H1 (cell line): ENCODE data around the gene ENTPD8. TPM values are rescaled to one million over a fixed set of nuclear protein-coding genes. Genes with fewer than 3 reads are reported as not detected.

ENCODE experiments used
- BACH1 ChIP-seq: IDR thresholded peaks from 2 replicates; pipeline ENCODE4 v1.6.1; 2012; ENCODE audit warnings: low read length, improper control_type of control experiment
- polyA plus RNA-seq, 7 experiments: library from polyadenylated mRNA; depleted of rRNA in 3 of 7; stranded (reverse) in 5 of 7; unstranded in 2 of 7; fragments of >200 nt in 5 of 7; fragments of 200-250 nt in 2 of 7; gene quantifications; 1 replicate in 5 of 7; 2 replicates in 1 of 7; 4 replicates in 1 of 7; pipeline versions ENCODE4 v1.2.1 to v1.2.3, GENCODE V29; 2011 to 2013; ENCODE audit warnings: missing spikeins in 2 of 7, mixed read lengths in 2 of 7
- total RNA-seq: library from RNA; stranded (reverse); fragmentation: NEBNext Ultra II Directional; extraction: Animal tissue kit (Norgen Biotek cat#: 25700); gene quantifications from 2 replicates; pipeline ENCODE4 v1.2.1, GENCODE V29; 2021
- TF ChIP-seq, protein P1 (sequence below): fragments of 300-600 bp; sonication (generic); IDR thresholded peaks from 2 replicates; pipeline ENCODE4 v1.7.1; 2012; ENCODE audit warnings: low read length, moderate library complexity, mild to moderate bottlenecking, inconsistent platforms; ENCODE audit not compliant: insufficient replicate concordance
- TF ChIP-seq, protein P2 (sequence below): IDR thresholded peaks from 2 replicates; pipeline ENCODE4 v1.6.1; 2012; ENCODE audit warnings: inconsistent platforms

The ENTPD8 gene
- total and polyA plus RNA-seq, 2 of the 8 experiments (the other 6 are each of a cell fraction or from before 2014, with no cell fraction given) = 0.48 to 0.51 TPM

DNA sequence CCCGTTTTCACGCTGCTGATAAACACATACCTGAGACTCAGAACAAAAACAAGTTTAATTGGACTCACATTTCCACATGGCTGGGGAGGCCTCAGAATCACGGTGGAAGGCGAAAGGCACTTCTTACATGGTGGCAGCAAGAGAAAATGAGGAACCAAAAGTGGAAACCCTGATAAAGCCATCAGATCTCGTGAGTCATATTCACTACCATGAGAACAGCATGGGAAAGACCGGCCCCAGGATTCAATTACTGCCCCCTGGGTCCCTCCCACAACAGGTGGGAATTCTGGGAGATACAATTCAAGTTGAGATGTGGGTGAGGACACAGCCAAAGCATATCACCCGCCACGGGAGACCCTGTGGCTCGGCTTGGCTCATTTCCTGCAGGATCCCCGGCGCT is 38.4 kb downstream of the ENTPD8 start (continued):
- TF ChIP-seq, protein P1, sequence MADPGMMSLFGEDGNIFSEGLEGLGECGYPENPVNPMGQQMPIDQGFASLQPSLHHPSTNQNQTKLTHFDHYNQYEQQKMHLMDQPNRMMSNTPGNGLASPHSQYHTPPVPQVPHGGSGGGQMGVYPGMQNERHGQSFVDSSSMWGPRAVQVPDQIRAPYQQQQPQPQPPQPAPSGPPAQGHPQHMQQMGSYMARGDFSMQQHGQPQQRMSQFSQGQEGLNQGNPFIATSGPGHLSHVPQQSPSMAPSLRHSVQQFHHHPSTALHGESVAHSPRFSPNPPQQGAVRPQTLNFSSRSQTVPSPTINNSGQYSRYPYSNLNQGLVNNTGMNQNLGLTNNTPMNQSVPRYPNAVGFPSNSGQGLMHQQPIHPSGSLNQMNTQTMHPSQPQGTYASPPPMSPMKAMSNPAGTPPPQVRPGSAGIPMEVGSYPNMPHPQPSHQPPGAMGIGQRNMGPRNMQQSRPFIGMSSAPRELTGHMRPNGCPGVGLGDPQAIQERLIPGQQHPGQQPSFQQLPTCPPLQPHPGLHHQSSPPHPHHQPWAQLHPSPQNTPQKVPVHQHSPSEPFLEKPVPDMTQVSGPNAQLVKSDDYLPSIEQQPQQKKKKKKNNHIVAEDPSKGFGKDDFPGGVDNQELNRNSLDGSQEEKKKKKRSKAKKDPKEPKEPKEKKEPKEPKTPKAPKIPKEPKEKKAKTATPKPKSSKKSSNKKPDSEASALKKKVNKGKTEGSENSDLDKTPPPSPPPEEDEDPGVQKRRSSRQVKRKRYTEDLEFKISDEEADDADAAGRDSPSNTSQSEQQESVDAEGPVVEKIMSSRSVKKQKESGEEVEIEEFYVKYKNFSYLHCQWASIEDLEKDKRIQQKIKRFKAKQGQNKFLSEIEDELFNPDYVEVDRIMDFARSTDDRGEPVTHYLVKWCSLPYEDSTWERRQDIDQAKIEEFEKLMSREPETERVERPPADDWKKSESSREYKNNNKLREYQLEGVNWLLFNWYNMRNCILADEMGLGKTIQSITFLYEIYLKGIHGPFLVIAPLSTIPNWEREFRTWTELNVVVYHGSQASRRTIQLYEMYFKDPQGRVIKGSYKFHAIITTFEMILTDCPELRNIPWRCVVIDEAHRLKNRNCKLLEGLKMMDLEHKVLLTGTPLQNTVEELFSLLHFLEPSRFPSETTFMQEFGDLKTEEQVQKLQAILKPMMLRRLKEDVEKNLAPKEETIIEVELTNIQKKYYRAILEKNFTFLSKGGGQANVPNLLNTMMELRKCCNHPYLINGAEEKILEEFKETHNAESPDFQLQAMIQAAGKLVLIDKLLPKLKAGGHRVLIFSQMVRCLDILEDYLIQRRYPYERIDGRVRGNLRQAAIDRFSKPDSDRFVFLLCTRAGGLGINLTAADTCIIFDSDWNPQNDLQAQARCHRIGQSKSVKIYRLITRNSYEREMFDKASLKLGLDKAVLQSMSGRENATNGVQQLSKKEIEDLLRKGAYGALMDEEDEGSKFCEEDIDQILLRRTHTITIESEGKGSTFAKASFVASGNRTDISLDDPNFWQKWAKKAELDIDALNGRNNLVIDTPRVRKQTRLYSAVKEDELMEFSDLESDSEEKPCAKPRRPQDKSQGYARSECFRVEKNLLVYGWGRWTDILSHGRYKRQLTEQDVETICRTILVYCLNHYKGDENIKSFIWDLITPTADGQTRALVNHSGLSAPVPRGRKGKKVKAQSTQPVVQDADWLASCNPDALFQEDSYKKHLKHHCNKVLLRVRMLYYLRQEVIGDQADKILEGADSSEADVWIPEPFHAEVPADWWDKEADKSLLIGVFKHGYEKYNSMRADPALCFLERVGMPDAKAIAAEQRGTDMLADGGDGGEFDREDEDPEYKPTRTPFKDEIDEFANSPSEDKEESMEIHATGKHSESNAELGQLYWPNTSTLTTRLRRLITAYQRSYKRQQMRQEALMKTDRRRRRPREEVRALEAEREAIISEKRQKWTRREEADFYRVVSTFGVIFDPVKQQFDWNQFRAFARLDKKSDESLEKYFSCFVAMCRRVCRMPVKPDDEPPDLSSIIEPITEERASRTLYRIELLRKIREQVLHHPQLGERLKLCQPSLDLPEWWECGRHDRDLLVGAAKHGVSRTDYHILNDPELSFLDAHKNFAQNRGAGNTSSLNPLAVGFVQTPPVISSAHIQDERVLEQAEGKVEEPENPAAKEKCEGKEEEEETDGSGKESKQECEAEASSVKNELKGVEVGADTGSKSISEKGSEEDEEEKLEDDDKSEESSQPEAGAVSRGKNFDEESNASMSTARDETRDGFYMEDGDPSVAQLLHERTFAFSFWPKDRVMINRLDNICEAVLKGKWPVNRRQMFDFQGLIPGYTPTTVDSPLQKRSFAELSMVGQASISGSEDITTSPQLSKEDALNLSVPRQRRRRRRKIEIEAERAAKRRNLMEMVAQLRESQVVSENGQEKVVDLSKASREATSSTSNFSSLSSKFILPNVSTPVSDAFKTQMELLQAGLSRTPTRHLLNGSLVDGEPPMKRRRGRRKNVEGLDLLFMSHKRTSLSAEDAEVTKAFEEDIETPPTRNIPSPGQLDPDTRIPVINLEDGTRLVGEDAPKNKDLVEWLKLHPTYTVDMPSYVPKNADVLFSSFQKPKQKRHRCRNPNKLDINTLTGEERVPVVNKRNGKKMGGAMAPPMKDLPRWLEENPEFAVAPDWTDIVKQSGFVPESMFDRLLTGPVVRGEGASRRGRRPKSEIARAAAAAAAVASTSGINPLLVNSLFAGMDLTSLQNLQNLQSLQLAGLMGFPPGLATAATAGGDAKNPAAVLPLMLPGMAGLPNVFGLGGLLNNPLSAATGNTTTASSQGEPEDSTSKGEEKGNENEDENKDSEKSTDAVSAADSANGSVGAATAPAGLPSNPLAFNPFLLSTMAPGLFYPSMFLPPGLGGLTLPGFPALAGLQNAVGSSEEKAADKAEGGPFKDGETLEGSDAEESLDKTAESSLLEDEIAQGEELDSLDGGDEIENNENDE = no peak
- TF ChIP-seq, protein P2, sequence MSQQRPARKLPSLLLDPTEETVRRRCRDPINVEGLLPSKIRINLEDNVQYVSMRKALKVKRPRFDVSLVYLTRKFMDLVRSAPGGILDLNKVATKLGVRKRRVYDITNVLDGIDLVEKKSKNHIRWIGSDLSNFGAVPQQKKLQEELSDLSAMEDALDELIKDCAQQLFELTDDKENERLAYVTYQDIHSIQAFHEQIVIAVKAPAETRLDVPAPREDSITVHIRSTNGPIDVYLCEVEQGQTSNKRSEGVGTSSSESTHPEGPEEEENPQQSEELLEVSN = no peak
- no peak for TF ChIP-seq BACH1
